ENCODE data around the gene EGLN2.

Gene EGLN2

GRCh38 chr19:40804783-40805242 lies 5.8 kb downstream of the EGLN2 start:
- TF ChIP-seq CTCF (IDR thresholded peaks at IDR 0.05; ENCODE audit: insufficient read depth, missing control alignments): no peak
- FAIRE-seq (no peak), DNase-seq (ENCODE audit: insufficient read length, low spot score) (no peak)

GRCh38 chr19:40805258-40805868 lies 6.4 kb downstream of the EGLN2 start:
- TF ChIP-seq CTCF (IDR thresholded peaks at IDR 0.05; ENCODE audit: insufficient read depth, missing control alignments): no peak
- DNase-seq (ENCODE audit: insufficient read length, low spot score): no peak
- no peak for FAIRE-seq

- FAIRE-seq (no peak), DNase-seq (ENCODE audit: insufficient read length, low spot score) (peak; percentile 70)
- TF ChIP-seq CTCF (IDR thresholded peaks at IDR 0.05; ENCODE audit: insufficient read depth, missing control alignments): peak; percentile 39
Measured at GRCh38 chr19:40806423-40807146, 7.6 kb downstream of the EGLN2 start.

GRCh38 chr19:40807147-40808020 lies 8.4 kb downstream of the EGLN2 start:
- DNase-seq (ENCODE audit: insufficient read length, low spot score): no peak
- peak; percentile 6 for TF ChIP-seq CTCF (IDR thresholded peaks at IDR 0.05; ENCODE audit: insufficient read depth, missing control alignments)
- FAIRE-seq: no peak

- FAIRE-seq (no peak), DNase-seq (ENCODE audit: insufficient read length, low spot score) (no peak)
- TF ChIP-seq CTCF (IDR thresholded peaks at IDR 0.05; ENCODE audit: insufficient read depth, missing control alignments): no peak
Measured at GRCh38 chr19:40808021-40808325, 9.0 kb downstream of the EGLN2 start.

- TF ChIP-seq CTCF (IDR thresholded peaks at IDR 0.05; ENCODE audit: insufficient read depth, missing control alignments): no peak
- FAIRE-seq: no peak
- no peak for DNase-seq (ENCODE audit: insufficient read length, low spot score)
Measured at GRCh38 chr19:40808497-40808896, 9.5 kb downstream of the EGLN2 start.
